ENCODE results near the gene GABRG3. TPM values are rescaled to one million over a fixed set of nuclear protein-coding genes. Genes with fewer than 3 reads are reported as not detected.

Gene GABRG3
- total RNA-seq, 1 donor from 2014 or later: 2.6 TPM

DNA sequence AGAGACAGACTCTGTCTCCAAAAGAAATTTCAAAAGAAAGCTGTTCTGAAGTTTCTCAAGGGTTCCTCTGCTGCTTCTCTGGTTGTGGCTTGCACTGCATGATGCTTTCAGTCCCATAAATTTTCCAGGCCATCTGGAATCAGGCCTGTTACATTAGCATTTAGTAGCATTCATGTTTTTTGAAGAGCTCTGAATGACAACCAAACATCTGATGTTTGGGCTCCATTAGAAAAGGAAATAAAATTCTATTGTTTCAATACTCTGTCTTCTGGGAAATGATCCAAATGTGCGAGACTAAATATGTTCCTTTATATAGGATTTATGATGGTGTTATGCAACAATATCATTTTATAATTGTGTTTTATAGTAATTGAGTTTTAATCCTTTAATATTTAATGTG, 455.8 kb downstream of the GABRG3 start:
- H3K4me3 Mint-ChIP-seq: no peak overlapping the region
- TF ChIP-seq, protein P1, sequence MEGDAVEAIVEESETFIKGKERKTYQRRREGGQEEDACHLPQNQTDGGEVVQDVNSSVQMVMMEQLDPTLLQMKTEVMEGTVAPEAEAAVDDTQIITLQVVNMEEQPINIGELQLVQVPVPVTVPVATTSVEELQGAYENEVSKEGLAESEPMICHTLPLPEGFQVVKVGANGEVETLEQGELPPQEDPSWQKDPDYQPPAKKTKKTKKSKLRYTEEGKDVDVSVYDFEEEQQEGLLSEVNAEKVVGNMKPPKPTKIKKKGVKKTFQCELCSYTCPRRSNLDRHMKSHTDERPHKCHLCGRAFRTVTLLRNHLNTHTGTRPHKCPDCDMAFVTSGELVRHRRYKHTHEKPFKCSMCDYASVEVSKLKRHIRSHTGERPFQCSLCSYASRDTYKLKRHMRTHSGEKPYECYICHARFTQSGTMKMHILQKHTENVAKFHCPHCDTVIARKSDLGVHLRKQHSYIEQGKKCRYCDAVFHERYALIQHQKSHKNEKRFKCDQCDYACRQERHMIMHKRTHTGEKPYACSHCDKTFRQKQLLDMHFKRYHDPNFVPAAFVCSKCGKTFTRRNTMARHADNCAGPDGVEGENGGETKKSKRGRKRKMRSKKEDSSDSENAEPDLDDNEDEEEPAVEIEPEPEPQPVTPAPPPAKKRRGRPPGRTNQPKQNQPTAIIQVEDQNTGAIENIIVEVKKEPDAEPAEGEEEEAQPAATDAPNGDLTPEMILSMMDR (conservative IDR thresholded peaks at IDR 0.05): no peak
- peaks cover 6% of the 10 kb centered on the region for H3K9me3 Mint-ChIP-seq
- no peak overlapping the region for H3K27ac Mint-ChIP-seq
- no peaks in the 10 kb centered on the region for H3K27me3 Mint-ChIP-seq
- H3K4me1 Mint-ChIP-seq (ENCODE audit: unreplicated experiment): no peaks in the 10 kb centered on the region
- no peak for DNase-seq (ENCODE audit: extremely low spot score, unreplicated experiment)
- no peaks in the 10 kb centered on the region for H3K36me3 Mint-ChIP-seq

DNA sequence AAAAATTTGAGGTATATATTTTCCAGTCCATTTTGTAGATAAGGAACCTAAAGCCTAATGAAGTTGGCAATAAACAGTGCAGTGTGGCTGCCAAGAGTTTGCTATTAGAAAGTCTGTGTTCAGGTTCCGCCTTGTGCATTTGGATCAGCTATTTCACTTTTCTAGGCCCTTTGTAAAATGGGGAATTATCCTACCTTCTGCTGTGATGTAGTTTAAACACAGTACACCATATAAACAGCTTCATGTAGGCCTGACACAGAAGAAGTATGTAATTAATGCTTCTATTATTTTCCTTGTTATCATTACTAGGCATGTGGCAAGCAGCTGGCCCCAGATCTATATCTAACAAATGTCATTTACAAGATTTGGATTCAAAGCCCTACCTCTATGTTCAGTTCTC, 456.3 kb downstream of the GABRG3 start:
- Mint-ChIP-seq H3K9me3 (peaks cover 6% of the 10 kb centered on the region), H3K27ac (no peak overlapping the region), H3K36me3 (no peaks in the 10 kb centered on the region), H3K27me3 (no peaks in the 10 kb centered on the region), H3K4me1 (ENCODE audit: unreplicated experiment) (no peaks in the 10 kb centered on the region), H3K4me3 (no peak overlapping the region)
- TF ChIP-seq, protein P1 (conservative IDR thresholded peaks at IDR 0.05): no peak
- no peak for DNase-seq (ENCODE audit: extremely low spot score, unreplicated experiment)

DNA sequence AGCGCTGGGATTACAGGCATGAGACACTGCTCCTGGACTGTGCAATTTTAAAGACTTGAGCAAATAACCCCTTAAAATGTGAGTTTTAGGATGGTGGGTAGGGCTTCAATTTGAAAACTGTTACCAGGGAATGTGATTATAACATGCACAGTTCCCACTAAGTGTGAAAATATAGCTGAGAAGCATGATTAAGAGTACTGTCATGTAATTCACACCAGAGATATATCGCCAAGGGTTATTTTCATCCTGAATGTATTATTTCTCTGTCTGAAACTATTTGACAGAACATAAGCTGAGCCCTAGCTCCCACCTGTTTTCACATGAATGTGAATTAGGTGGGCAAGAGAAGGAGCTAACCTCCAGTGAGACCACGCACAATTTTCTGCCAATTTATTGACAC, 457.2 kb downstream of the GABRG3 start:
- H3K4me3 Mint-ChIP-seq: no peak overlapping the region
- no peaks in the 10 kb centered on the region for H3K4me1 Mint-ChIP-seq (ENCODE audit: unreplicated experiment)
- no peaks in the 10 kb centered on the region for H3K36me3 Mint-ChIP-seq
- H3K9me3 Mint-ChIP-seq: peaks cover 6% of the 10 kb centered on the region
- H3K27me3 Mint-ChIP-seq: no peaks in the 10 kb centered on the region
- DNase-seq (ENCODE audit: extremely low spot score, unreplicated experiment): no peak
- TF ChIP-seq, protein P1 (conservative IDR thresholded peaks at IDR 0.05): no peak
- no peak overlapping the region for H3K27ac Mint-ChIP-seq

DNA sequence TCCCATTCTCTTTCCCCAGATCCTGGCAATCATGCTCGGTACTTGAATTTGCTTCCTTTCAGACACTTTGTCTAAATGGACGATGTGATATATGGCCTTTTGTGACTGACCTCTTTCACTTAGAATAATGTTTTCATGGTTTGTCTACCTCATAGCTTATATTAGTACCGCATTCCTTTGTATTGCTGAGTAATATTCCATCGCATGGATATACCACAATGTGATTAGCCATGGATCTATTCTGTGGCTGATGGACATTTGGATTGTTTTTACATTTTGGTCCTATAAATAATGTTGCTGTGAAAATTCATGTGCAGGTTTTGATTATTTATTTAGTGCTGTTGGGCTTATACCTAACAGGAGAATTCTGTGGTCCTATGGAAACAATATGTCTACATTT, 458.6 kb downstream of the GABRG3 start:
- H3K4me1 Mint-ChIP-seq (ENCODE audit: unreplicated experiment): peaks cover 6% of the 10 kb centered on the region

DNA sequence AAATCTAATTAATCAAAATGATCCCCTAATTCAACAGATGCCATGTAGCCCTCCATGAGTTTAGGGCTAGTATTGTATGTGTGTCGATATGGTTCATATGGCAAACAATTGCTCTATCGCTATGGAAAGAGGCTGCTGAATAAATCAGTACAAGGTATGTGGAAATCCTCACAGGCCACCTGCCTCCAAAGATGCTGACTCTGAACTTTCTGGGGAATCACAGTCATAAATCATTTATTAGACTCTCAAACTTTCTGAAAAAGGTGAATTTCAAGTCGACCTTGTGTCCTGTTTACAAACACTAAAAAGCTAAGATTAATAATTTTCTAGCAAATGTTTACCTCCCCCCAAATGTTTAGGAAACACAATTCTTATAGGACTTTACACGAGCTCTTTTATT, 462.6 kb downstream of the GABRG3 start:
- TF ChIP-seq, protein P1 (conservative IDR thresholded peaks at IDR 0.05): no peak
- Mint-ChIP-seq H3K9me3 (peaks cover 6% of the 10 kb centered on the region), H3K4me1 (ENCODE audit: unreplicated experiment) (peaks cover 6% of the 10 kb centered on the region), H3K36me3 (no peaks in the 10 kb centered on the region), H3K27ac (no peak overlapping the region), H3K27me3 (no peaks in the 10 kb centered on the region), H3K4me3 (no peak overlapping the region)
- no peak for DNase-seq (ENCODE audit: extremely low spot score, unreplicated experiment)

More for the DNA sequence above, 458.6 kb downstream of the GABRG3 start:
- H3K27me3 Mint-ChIP-seq: no peaks in the 10 kb centered on the region
- no peaks in the 10 kb centered on the region for H3K36me3 Mint-ChIP-seq
- H3K4me3 Mint-ChIP-seq: no peak overlapping the region
- TF ChIP-seq, protein P1 (conservative IDR thresholded peaks at IDR 0.05): no peak
- peaks cover 6% of the 10 kb centered on the region for H3K9me3 Mint-ChIP-seq
- DNase-seq (ENCODE audit: extremely low spot score, unreplicated experiment): no peak
- H3K27ac Mint-ChIP-seq: no peak overlapping the region

All from type B pancreatic cell (in vitro differentiated cells).